Measurements from ENCODE around the gene SCNN1G.
"Not testable (repeated sequence)": the region's sequence is repeated elsewhere in the genome, so short reads cannot be mapped to it uniquely, and the experiment has no call there.

The SCNN1G gene

GRCh38 chr16:23182679-23183542 is at the start of gene SCNN1G:
SCNN1G (plus strand) TSS chr16:23182745; CDS start chr16:23186272, 3,527 bp downstream.
- peak in 2 of 42 donors; percentile 5 to 15 for DNase-seq
- intact Hi-C loops (cut with DNase I): loop anchor here (2.0 kb wide), 1 partner anchor 252 kb away; no protein-coding TSS in a partner anchor

GRCh38 chr16:23132775-23133463 is 49.6 kb upstream of the SCNN1G start:
- intact Hi-C loops (cut with DNase I): no loop called here
- peak in 25 of 42 donors; percentile 16 to 65 (median 44) for DNase-seq

GRCh38 chr16:23134274-23134673 is 48.3 kb upstream of the SCNN1G start:
- DNase-seq: no peak
- intact Hi-C loops (cut with DNase I): no loop called here

GRCh38 chr16:23137256-23137655 is 45.3 kb upstream of the SCNN1G start:
- intact Hi-C loops (cut with DNase I): no loop called here
- no peak for DNase-seq

GRCh38 chr16:23137818-23138217 is 44.7 kb upstream of the SCNN1G start:
- intact Hi-C loops (cut with DNase I): no loop called here
- peak in 1 of 42 donors; percentile 19 for DNase-seq

- intact Hi-C loops (cut with DNase I): no loop called here
- DNase-seq: no peak
These were observed 42.4 kb upstream of the SCNN1G start for GRCh38 chr16:23140107-23140506.

GRCh38 chr16:23141033-23141432 is 41.5 kb upstream of the SCNN1G start:
- DNase-seq: no peak
- intact Hi-C loops (cut with DNase I): no loop called here

GRCh38 chr16:23141500-23141899 is 41.0 kb upstream of the SCNN1G start:
- DNase-seq: no peak
- intact Hi-C loops (cut with DNase I): no loop called here

GRCh38 chr16:23141959-23142740 is 40.4 kb upstream of the SCNN1G start:
- no peak for DNase-seq
- intact Hi-C loops (cut with DNase I): no loop called here

GRCh38 chr16:23143391-23143790 is 39.2 kb upstream of the SCNN1G start:
- DNase-seq: no peak
- intact Hi-C loops (cut with DNase I): no loop called here

GRCh38 chr16:23144393-23144792 is 38.2 kb upstream of the SCNN1G start:
- intact Hi-C loops (cut with DNase I): not testable (repeated sequence)

GRCh38 chr16:23145186-23145585 is 37.4 kb upstream of the SCNN1G start:
- intact Hi-C loops (cut with DNase I): no loop called here
- DNase-seq: peak in 4 of 42 donors; percentile 25 to 48 (median 33)

More at GRCh38 chr16:23144393-23144792, 38.2 kb upstream of the SCNN1G start:
- DNase-seq: not testable (repeated sequence)

GRCh38 chr16:23145608-23146007 is 36.9 kb upstream of the SCNN1G start:
- intact Hi-C loops (cut with DNase I): no loop called here
- DNase-seq: no peak

GRCh38 chr16:23146877-23147601 is 35.5 kb upstream of the SCNN1G start:
- peak in 1 of 42 donors; percentile 24 for DNase-seq
- intact Hi-C loops (cut with DNase I): no loop called here

GRCh38 chr16:23147666-23148065 is 34.9 kb upstream of the SCNN1G start:
- intact Hi-C loops (cut with DNase I): no loop called here
- DNase-seq: no peak

- peak in 1 of 42 donors; percentile 35 for DNase-seq
- intact Hi-C loops (cut with DNase I): no loop called here
These were observed 34.4 kb upstream of the SCNN1G start for GRCh38 chr16:23148166-23148512.

- intact Hi-C loops (cut with DNase I): no loop called here
- DNase-seq: peak in 41 of 42 donors; percentile 34 to 87 (median 68)
These were observed 33.9 kb upstream of the SCNN1G start for GRCh38 chr16:23148513-23149266.
